GM11168 (cell line): ENCODE measurements around the gene ROBO1.
"Not testable (repeated sequence)": the region's sequence is repeated elsewhere in the genome, so short reads cannot be mapped to it uniquely, and the experiment has no call there.

Experiments used
- in situ Hi-C: fragments of 300-500 bp; cut with MboI; formaldehyde crosslinking; loops from one replicate; pipeline ENCODE4 v1.12.0; 2022; ENCODE audit warnings: low sequenced_read_pairs; ENCODE audit not compliant: unreplicated experiment

The ROBO1 gene

GRCh38 chr3:79560698-79561097 lies 207.1 kb downstream of the ROBO1 start:
- in situ Hi-C loops, result no loop called here

GRCh38 chr3:79558943-79559342 lies 208.9 kb downstream of the ROBO1 start:
- in situ Hi-C loops, result no loop called here

GRCh38 chr3:79555655-79556054 lies 212.1 kb downstream of the ROBO1 start:
- in situ Hi-C loops, result no loop called here

DNA sequence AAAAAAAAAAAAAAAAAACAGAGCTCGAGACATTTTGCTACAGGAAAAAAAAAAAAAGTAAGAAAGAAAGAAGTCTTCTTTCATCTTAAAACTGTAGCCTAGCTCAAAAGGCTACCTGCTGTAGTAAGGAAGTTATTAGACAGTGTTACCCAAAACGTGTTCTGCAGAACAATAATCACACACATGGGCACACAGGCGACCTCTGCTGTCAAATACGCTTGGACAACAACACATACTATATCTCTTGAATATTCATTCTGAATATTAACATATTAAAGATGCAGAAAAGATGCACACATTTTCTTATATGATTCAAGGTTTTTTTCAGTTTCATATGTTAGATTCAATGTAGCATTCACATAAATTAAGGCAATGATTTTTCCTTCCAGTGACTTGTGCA lies 215.8 kb downstream of the ROBO1 start:
- in situ Hi-C loops, result no loop called here

DNA sequence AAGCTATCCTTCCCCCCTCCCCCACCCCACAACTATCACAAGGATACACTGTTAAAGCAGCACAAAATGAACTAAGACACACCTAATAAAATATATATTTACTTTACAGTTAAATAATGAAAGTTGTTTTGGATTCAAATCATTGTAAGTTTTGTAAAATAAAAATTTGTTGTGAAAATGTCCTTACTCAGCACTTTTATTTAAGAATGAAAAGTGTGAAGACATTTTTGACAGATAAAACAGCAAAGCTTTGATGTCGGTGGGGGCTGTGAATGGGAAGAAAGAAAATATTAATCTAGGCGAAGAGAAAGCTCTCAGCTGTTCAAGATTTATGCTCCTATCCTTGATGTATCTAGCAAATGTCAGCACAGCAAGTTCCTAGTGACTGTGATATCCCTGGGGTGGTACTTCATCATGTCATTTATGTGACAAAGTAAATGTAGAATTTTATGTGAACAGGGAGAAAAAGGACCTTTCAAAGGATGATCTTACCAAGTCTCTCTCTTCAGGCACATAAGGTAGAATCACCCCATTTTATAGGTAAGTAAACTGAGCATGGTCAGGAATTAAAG lies 216.4 kb downstream of the ROBO1 start:
- in situ Hi-C loops, result no loop called here

GRCh38 chr3:79543218-79543982 lies 224.4 kb downstream of the ROBO1 start:
- in situ Hi-C loops, result no loop called here

DNA sequence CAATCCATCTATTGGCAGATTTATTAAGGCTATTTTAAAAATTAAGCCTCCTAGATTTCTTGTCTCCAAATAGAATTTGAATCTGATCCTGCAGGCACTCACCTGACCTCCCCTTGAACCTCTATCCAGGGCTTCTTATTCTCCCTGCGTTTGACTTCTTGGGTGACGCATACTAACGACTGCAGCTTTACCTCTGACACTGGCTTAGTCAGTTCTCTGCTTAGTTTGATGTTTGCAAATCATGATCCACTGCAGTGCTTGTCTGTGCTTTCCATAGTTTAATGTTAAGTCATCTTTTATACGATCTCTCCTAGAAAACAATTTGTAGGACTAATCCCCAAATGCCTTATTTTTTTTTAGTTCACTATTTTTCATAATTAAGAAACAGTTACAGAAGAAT lies 233.1 kb downstream of the ROBO1 start:
- in situ Hi-C loops, result no loop called here

DNA sequence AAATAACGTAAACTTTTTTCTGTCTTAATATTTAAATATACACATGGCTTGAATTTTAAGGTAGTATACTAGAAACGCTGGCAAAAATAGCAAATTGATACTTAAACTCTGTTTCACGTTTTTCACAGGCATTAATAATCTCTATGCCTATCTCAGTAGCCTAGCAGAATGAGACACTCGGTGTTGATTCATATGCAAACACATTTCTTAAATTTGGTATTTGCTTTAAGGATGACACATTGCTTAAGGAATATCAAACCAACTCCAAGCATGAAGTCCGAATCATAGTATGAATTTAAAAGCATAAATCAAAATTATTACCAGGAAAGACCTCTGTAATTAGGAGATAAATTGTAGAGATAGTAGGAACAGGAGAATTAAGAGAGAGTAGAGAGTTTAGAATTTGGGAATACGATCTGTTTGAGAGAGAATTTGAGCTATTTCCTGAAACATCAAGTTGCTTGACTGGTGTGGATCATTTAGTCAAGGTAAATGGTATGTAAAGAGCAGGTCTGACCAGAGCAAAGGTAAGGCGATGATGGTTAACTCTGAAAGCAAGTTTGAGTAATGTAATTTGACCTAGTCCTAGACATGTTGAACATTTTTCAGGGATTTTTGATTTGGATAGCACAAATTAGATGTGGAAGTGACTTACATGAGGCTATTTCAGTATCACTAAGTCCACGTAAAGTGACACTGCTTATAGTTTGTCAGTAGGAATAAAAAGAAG lies 236.1 kb downstream of the ROBO1 start:
- in situ Hi-C loops, result no loop called here

DNA sequence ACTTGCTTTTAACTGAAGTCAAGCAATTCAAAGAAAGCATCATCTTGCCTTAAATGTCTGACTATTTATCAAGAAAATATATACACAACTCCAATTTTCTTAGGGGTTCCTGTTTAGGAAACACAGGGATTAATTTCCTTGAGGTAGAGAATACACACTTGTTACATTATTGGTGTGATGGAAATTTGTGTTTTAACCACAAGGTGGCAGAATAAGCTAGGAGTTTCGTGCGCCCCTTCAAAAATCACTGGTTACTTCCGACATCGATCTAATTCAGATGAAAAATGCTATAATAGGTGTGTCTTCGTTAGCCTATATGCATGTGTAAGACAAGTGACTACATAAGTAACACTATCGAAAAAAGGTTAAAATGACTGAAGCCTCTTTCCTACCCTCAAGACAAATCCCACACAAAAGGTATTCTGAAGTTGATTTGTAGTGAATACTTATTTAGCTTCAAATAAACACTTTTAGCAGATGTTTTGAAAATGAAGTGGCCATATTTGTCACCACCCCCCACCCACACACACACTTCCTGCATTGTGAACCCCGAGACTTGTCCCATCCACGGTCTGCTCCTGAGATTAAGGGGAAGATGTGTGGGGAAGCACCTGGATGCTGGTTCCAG lies 246.5 kb downstream of the ROBO1 start:
- in situ Hi-C loops, result no loop called here

DNA sequence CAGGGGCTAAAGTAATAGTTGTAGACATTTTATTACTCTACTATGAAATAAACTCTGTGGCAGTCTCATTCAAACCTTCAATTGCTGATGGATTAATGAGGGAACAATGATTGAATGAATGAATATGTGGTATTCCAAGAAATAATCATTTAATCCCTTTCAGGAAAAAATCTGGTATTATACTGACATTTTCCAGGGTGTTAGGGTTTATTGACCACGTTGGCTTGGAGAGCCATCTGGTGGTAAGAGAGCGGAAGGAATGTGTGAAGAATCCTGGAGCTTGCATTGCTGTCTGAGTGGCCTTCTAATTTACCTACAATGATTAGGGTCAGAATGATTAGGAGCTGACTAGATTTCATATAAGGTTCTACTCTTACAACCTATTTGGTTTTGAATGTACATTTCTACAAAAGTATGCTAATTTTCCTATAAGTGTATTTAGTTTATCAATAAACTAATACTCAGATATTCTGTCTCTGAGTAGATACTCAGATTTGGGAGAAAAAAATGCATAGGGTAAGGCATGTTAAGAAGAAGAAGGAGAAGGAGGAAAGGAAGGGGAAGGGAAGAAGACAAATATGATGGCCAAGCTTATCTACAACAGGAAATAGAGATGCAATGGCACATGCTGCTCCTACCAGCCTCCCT lies 249.9 kb downstream of the ROBO1 start:
- in situ Hi-C loops, result no loop called here

GRCh38 chr3:79516795-79517194 lies 251.0 kb downstream of the ROBO1 start:
- in situ Hi-C loops, result no loop called here

DNA sequence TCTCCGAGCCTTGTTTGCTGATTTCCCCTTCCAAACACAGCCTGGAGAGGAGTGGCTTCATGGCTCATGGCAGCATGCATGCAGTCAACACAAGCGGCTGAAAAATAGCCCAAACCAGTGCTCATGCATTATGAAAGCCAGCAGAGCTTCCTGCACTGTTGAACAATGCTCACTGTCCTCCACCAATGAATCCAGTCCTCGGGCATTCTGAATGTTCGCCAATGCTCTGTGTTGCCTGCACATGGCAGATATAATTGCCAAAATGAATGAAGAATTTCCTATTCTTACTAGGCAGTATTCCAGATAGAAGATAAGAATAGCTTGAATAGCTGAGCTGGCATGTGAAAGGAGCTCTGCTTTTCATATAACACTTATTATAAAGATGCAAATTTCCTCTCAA lies 252.7 kb downstream of the ROBO1 start:
- in situ Hi-C loops, result no loop called here

DNA sequence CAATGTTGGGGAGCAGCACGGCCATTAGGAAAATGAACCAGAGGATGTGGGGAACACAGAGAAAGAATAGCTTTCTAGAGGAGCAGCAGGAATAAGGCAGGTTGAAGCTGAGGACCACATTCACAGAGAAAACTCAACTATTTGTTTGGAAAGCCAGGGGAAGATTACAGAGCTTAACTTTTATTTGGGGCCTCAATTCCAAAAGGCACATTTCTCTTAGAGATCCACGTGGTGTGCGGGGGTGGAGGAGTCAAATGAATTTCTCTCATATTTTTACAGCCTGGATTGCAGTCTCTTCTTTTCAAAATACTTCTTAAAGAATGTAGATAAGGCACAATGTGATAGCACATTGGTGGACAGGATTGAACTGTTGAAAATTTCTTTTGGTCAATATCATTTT lies 253.7 kb downstream of the ROBO1 start:
- in situ Hi-C loops, result no loop called here

DNA sequence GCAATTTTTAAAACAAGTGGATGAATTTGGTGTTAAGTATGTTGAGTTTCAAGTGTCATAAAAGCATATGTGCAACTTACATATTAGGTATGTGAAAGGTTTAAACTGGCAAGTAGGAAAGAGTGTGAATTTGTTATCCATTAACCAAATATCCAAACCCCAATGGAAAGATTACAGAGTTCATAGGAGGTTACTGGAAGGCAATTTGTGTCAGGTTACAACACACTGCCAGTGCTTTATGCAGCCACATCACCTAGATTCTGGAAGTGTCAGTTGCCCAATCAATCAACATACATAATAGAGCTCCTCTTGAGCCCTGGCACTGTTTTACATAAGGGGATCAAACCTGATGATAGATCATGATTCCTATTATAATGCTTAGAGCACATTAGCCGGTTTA lies 261.0 kb downstream of the ROBO1 start:
- in situ Hi-C loops, result no loop called here

- in situ Hi-C loops, result not testable (repeated sequence)
Measured at GRCh38 chr3:79502216-79502681, 265.5 kb downstream of the ROBO1 start.

DNA sequence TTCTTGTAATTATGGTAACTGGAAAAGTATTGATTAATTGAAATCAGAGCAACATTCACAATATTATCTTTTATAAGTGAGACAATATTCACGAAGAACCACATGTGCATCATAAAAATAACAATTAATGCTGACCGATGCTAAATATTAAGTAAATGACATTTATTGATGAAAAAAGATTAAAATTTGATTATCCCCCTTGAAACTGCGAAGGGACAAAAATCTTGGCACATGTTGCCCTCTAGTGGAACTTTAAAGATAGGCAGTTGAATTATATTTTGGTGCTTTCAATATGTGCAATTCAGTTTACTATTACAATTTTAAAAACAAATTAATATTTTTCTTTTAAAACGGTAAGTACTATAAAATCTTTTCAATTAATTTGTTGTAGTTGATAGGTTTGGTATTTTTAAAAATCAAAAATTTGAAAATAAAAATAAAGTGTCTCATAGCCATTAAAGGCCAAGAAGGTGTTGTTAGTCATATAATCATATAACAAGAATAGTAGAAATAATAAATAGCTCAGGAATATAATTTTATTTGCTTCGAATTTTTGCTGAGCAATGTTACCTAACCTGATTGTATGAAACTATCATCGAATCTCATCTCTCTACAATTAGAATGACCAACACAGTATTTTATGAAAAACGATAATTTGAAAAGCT lies 270.2 kb downstream of the ROBO1 start:
- in situ Hi-C loops, result no loop called here

DNA sequence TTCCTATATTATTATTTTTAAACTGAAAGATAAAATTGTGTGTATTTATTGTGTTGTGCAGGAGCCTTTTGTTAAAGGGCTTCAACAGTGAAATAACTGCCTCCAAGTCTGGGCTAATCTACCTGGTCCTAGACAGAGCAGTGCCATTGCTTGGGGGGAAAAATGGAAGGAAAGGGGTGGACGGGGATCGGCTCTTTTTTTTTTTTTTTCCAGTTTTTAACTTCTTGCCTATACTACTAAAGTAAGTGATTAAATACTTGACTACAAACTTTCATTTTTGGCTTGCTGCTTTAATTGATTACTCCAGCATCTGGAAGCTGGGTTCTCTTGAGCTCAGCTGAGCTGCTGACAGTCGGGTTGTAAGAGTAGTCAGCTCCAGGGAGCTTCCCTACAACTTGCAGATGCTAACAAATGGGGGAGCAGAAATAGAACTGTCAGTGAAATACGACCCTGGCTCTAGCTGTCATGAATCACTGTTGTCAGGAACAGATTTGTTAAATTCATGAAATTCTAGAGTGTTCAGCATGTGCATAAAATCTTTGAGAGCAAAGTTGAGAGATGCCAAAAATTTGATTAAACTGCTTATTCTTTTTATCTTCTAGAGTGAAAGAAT lies 276.7 kb downstream of the ROBO1 start:
- in situ Hi-C loops, result no loop called here

- in situ Hi-C loops, result no loop called here
Measured at GRCh38 chr3:79490165-79491028, 277.4 kb downstream of the ROBO1 start.

- in situ Hi-C loops, result no loop called here
Measured at GRCh38 chr3:79488407-79488806, 279.4 kb downstream of the ROBO1 start.
